ENCODE data around the gene FRAS1. TPM values are rescaled to one million over a fixed set of nuclear protein-coding genes. Genes with fewer than 3 reads are reported as not detected.

The FRAS1 gene
- total RNA-seq, 4 donors from 2014 or later = 3.4 to 11.7 (median 4.2) TPM

DNA sequence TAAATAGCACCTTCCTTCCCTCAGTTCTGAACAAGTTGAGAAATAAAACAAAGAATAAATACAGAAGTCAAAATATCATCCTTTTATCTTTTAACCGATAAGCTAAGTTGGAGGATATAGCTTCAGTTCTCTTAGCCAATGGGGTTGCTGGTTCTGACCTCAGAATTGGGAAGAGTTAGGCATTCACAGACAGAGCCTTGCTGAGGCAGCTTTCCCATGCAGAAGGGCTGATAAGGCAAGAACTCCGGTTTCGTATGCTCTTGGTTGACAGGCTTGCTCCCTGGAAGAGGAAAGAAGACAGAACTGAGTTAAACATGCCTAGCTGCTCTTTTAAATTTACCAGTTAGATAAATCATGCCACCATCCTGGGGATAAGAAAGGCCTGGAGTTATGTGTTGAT lies 17.6 kb downstream of the FRAS1 start:
- Histone ChIP-seq H3K27ac (no peak overlapping the region), H3K4me3 (no peak overlapping the region), H3K9me3 (no peaks in the 10 kb centered on the region), H3K4me1 (no peaks in the 10 kb centered on the region), H3K36me3 (no peaks in the 10 kb centered on the region), H3K27me3 (no peaks in the 10 kb centered on the region)
- ATAC-seq = no peak
- TF ChIP-seq, protein P1, sequence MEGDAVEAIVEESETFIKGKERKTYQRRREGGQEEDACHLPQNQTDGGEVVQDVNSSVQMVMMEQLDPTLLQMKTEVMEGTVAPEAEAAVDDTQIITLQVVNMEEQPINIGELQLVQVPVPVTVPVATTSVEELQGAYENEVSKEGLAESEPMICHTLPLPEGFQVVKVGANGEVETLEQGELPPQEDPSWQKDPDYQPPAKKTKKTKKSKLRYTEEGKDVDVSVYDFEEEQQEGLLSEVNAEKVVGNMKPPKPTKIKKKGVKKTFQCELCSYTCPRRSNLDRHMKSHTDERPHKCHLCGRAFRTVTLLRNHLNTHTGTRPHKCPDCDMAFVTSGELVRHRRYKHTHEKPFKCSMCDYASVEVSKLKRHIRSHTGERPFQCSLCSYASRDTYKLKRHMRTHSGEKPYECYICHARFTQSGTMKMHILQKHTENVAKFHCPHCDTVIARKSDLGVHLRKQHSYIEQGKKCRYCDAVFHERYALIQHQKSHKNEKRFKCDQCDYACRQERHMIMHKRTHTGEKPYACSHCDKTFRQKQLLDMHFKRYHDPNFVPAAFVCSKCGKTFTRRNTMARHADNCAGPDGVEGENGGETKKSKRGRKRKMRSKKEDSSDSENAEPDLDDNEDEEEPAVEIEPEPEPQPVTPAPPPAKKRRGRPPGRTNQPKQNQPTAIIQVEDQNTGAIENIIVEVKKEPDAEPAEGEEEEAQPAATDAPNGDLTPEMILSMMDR (IDR thresholded peaks at IDR 0.05) = no peak
- TF ChIP-seq POLR2AphosphoS5 (IDR thresholded peaks at IDR 0.05) = no peak
- no peak for TF ChIP-seq EP300 (IDR thresholded peaks at IDR 0.05)
- no peak for TF ChIP-seq POLR2A (IDR thresholded peaks at IDR 0.05)
- WGBS, 2 donors (ENCODE audit: low coverage in 1 of 2) = 84 to 100% methylated on average over 1 to 3 of the region's 3 CpGs

DNA sequence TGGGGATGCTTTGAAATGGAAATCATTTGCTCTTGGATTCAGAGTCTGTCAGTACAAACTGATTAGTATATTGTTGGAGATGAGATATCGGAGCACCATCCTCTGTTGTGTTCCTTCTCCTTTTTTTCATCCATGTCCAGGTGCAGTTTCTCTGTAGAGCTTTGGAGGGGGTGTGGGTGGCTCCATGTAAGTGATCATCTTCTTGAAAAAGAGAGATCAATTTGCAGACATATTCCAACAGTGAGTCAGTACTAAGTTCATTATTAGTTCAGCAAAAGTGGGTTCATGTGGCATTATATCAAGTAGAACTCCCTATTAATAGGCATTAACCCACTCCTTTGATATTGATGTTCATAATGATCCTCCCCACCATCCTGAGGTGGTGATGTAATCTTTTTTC lies 18.9 kb downstream of the FRAS1 start:
- 90 to 93% methylated on average over 1 of the region's 1 CpG for whole genome bisulfite sequencing, 2 donors (ENCODE audit: low coverage in 1 of 2)
- TF ChIP-seq POLR2A (IDR thresholded peaks at IDR 0.05) = no peak
- TF ChIP-seq EP300 (IDR thresholded peaks at IDR 0.05) = no peak
- TF ChIP-seq POLR2AphosphoS5 (IDR thresholded peaks at IDR 0.05) = no peak
- TF ChIP-seq, protein P1 (IDR thresholded peaks at IDR 0.05) = no peak
- ATAC-seq = no peak
- no peaks in the 10 kb centered on the region for H3K4me1 ChIP-seq
- no peak overlapping the region for H3K4me3 ChIP-seq
- H3K27me3 ChIP-seq = no peaks in the 10 kb centered on the region
- H3K27ac ChIP-seq = no peak overlapping the region
- H3K9me3 ChIP-seq = no peaks in the 10 kb centered on the region
- H3K36me3 ChIP-seq = no peaks in the 10 kb centered on the region

DNA sequence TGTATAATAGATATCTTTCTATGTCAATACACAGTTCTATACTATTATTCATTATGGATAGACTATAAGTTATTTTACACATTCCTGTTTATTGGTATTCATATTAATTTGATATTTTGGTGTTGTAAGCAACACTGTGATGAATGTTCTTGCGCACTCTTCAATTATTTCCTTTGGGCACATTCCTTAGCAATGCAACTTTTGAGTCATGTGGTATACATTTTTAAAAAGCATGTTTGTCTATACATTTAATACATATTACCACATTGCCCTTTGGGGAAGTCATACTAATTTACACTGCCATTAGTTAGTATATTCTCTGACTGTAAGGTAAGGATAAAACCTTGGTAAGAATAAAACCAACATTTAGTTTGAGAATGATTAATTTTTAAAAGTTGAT lies 21.0 kb downstream of the FRAS1 start:
- no peak for ATAC-seq
- Histone ChIP-seq H3K27ac (no peak overlapping the region), H3K36me3 (no peaks in the 10 kb centered on the region), H3K9me3 (no peaks in the 10 kb centered on the region), H3K27me3 (no peaks in the 10 kb centered on the region), H3K4me3 (no peak overlapping the region), H3K4me1 (no peaks in the 10 kb centered on the region)
- 93 to 100% methylated on average over 1 of the region's 1 CpG for WGBS, 2 donors (ENCODE audit: low coverage in 1 of 2)
- no peak for TF ChIP-seq POLR2A (IDR thresholded peaks at IDR 0.05)

GRCh38 chr4:78079726-78080430 lies 22.8 kb downstream of the FRAS1 start:
- Histone ChIP-seq H3K27ac (no peak overlapping the region), H3K27me3 (no peaks in the 10 kb centered on the region), H3K9me3 (no peaks in the 10 kb centered on the region), H3K36me3 (no peaks in the 10 kb centered on the region), H3K4me1 (no peaks in the 10 kb centered on the region), H3K4me3 (no peak overlapping the region)
- TF ChIP-seq POLR2A (IDR thresholded peaks at IDR 0.05) (no peak), POLR2AphosphoS5 (IDR thresholded peaks at IDR 0.05) (no peak), EP300 (IDR thresholded peaks at IDR 0.05) (no peak)
- TF ChIP-seq, protein P1 (IDR thresholded peaks at IDR 0.05) = no peak
- no peak for ATAC-seq
- 59 to 61% methylated on average over 7 to 9 of the region's 10 CpGs for WGBS, 2 donors (ENCODE audit: low coverage in 1 of 2)

DNA sequence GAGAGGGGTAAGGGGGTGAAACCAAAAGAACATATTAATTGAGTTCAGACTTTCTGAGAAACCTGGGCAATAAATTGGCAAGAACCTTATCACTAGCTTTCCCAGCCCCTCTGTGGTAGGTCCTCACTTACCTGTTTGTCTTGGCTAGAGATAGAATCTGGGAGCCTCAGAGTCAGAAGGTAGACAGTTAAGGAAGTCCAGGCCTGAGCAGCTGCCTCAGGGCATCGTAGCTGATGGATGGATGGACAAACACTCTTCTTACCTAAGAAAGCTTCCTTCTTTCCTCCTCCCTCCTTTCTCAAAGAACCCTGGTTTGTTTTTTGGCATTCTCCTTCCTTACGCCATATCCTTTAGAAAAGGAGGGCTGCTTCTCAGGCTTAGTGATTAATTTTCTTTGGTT lies 24.4 kb downstream of the FRAS1 start:
- Histone ChIP-seq H3K9me3 (no peaks in the 10 kb centered on the region), H3K4me3 (no peak overlapping the region), H3K27me3 (no peaks in the 10 kb centered on the region), H3K36me3 (no peaks in the 10 kb centered on the region), H3K4me1 (no peaks in the 10 kb centered on the region), H3K27ac (no peak overlapping the region)
- 86 to 93% methylated on average over 1 to 2 of the region's 2 CpGs for WGBS, 2 donors (ENCODE audit: low coverage in 1 of 2)
- TF ChIP-seq, protein P1 (IDR thresholded peaks at IDR 0.05) = no peak
- TF ChIP-seq EP300 (IDR thresholded peaks at IDR 0.05) (no peak), POLR2A (IDR thresholded peaks at IDR 0.05) (no peak), POLR2AphosphoS5 (IDR thresholded peaks at IDR 0.05) (no peak)
- no peak for ATAC-seq
